PC-3 (cell line): Measurements from ENCODE around the gene IBA57. TPM values are rescaled to one million over a fixed set of nuclear protein-coding genes. Genes with fewer than 3 reads are reported as not detected.

Experiments
- ATAC-seq: fragments of 200-7000 bp; cut with Tn5 transposase; 2 replicates; pipeline ENCODE4 v1.9.1; 2020; ENCODE audit warnings: mild to moderate bottlenecking, moderate library complexity
- BruUV-seq: library from RNA; stranded (reverse); fragments of 400-500 nt; replicated peaks from 2 replicates; lab custom pipeline; 2021; lab: Mats Ljungman, UMichigan
- CTCF ChIA-PET: fragments of 300-600 bp; sonication (Branson Sonifier 250); formaldehyde crosslinking; loops from one replicate; lab custom pipeline; 2022; ENCODE audit warnings: antibody characterized with exemption; lab: Charles Lee
- POLR2A ChIA-PET: fragments of 300-600 bp; sonication (Branson Sonifier 250); formaldehyde crosslinking; loops from one replicate; lab custom pipeline; 2022; ENCODE audit warnings: antibody characterized with exemption; ENCODE audit not compliant: unreplicated experiment; lab: Charles Lee
- DNase-seq: peaks from one replicate; pipeline ENCODE4 v3.0.0-alpha.2; 2015
- H2AFZ ChIP-seq: fragments of 300-600 bp; sonication (generic); 2 replicates; pipeline ENCODE4 v1.6.0; 2016; ENCODE audit warnings: antibody characterized with exemption, low read length
- H3F3A ChIP-seq: fragments of 300-600 bp; sonication (generic); one replicate; pipeline ENCODE4 v1.6.0; 2017; ENCODE audit warnings: antibody characterized with exemption, low read length, control low read depth, mild to moderate bottlenecking; ENCODE audit not compliant: unreplicated experiment
- H3K27ac ChIP-seq: fragments of 300-600 bp; sonication (generic); 2 replicates; pipeline ENCODE4 v1.5.1; 2016; ENCODE audit warnings: mild to moderate bottlenecking, low read length
- H3K27me3 ChIP-seq: fragments of 300-600 bp; sonication (generic); 2 replicates; pipeline ENCODE4 v1.6.1; 2016; ENCODE audit warnings: low read length, mixed read lengths
- H3K36me3 ChIP-seq: fragments of 300-600 bp; sonication (generic); 2 replicates; pipeline ENCODE4 v1.6.1; 2016; ENCODE audit warnings: low read depth, mixed run types, low read length, mixed read lengths
- H3K4me1 ChIP-seq: fragments of 300-600 bp; sonication (generic); 2 replicates; pipeline ENCODE4 v1.5.1; 2016; ENCODE audit warnings: low read length; ENCODE audit not compliant: insufficient read depth
- H3K4me2 ChIP-seq: fragments of 300-600 bp; sonication (generic); 2 replicates; pipeline ENCODE4 v1.6.0; 2016; ENCODE audit warnings: low read length
- H3K4me3 ChIP-seq: fragments of 300-600 bp; sonication (generic); 2 replicates; pipeline ENCODE4 v1.5.1; 2016; ENCODE audit warnings: mild to moderate bottlenecking, low read length, mixed read lengths
- H3K79me2 ChIP-seq: fragments of 300-600 bp; sonication (generic); 2 replicates; pipeline ENCODE4 v1.6.1; 2017; ENCODE audit warnings: low read length, mixed read lengths
- H3K9ac ChIP-seq: fragments of 300-600 bp; sonication (generic); 2 replicates; pipeline ENCODE4 v1.6.0; 2016; ENCODE audit warnings: mild to moderate bottlenecking, low read length
- H3K9me2 ChIP-seq: fragments of 300-600 bp; sonication (generic); replicated peaks from 2 replicates; pipeline ENCODE4 v1.6.1; 2016; ENCODE audit warnings: mixed run types, low read length, mixed read lengths
- H3K9me3 ChIP-seq: fragments of 300-600 bp; sonication (generic); 2 replicates; pipeline ENCODE4 v1.6.1; 2016; ENCODE audit warnings: low read length, mixed read lengths
- H4K20me1 ChIP-seq: fragments of 300-600 bp; sonication (generic); 2 replicates; pipeline ENCODE4 v1.6.1; 2016; ENCODE audit warnings: low read length, mixed read lengths
- EZH2 ChIP-seq: fragments of 300-600 bp; sonication (generic); IDR thresholded peaks from one replicate; pipeline ENCODE4 v1.6.1; 2017; ENCODE audit warnings: antibody characterized with exemption, mild to moderate bottlenecking, low read length; ENCODE audit not compliant: unreplicated experiment
- EZH2phosphoT487 ChIP-seq: fragments of 300-600 bp; sonication (generic); IDR thresholded peaks from 2 replicates; pipeline ENCODE4 v1.6.1; 2018; ENCODE audit warnings: mild to moderate bottlenecking, antibody characterized with exemption, low read length, borderline replicate concordance
- intact Hi-C: fragments of 100-400 bp; cut with micrococcal nuclease; formaldehyde crosslinking; loops from 2 replicates; pipeline ENCODE4 v1.9.0; 2023
- total RNA-seq: library from RNA; depleted of rRNA; stranded (reverse); fragments of >200 nt; gene quantifications from 2 replicates; pipeline ENCODE4 v1.2.3, GENCODE V29; 2014
- TF ChIP-seq, protein P1 (sequence below): fragments of 300-600 bp; sonication (generic); conservative IDR thresholded peaks from 2 replicates; pipeline ENCODE4 v1.5.1; 2017; ENCODE audit warnings: antibody characterized with exemption, low read depth, mild to moderate bottlenecking, low read length

Gene IBA57
- total RNA-seq, 1 experiment from 2014 or later: 18.3 TPM

DNA sequence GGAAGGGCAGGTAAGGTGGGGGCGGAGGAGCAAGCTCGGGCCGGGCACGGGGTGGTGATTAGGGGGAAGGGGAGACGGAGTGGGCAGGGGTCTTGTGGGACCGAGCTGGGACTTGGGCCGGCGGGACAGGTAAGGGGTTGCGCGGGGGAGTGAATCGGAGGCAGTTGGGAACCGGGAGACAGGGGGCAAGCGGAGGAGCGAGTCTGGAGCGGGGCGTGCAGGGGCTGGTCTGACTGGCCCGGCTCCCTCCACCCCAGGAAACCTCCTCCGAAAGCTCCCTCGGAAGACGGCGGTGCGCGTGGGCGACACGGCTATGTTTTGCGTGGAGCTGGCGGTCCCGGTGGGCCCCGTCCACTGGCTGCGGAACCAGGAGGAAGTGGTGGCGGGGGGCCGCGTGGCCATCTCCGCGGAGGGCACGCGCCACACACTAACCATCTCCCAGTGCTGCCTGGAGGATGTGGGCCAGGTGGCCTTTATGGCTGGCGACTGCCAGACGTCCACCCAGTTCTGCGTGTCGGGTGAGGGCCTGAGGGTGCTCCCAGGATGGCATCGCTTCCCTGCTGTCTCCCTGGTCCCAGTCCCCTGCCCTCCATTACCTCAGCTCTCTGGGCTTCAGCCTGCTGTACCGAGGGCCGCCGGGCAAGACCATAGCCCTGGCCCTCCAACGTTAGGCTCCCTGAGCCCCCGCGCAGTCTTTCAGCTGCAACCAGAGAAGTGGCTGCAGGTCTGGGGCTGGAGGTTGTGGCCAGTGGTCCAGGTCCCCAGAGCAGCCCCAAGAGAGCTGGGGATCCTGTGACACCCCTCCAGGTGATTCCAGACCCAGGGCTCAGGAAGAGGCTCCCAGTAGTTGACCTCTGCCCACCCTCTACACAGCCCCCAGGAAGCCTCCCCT, 48.6 kb downstream of the IBA57 start:
- DNase-seq (no peak), ATAC-seq (no peak; the same call in 1 of the 2 replicates)
- Histone ChIP-seq H3K9me3 (no peaks in the 10 kb centered on the region), H3K9ac (no peak overlapping the region), H3K4me1 (no peaks in the 10 kb centered on the region), H3K9me2 (no peaks in the 10 kb centered on the region), H4K20me1 (no peaks in the 10 kb centered on the region), H3K36me3 (no peaks in the 10 kb centered on the region), H3F3A (no peaks in the 10 kb centered on the region), H3K4me3 (peak overlapping the region; percentile 58), H2AFZ (no peak overlapping the region; the same call in 1 of the 2 replicates), H3K79me2 (no peaks in the 10 kb centered on the region), H3K27ac (no peak overlapping the region), H3K27me3 (no peaks in the 10 kb centered on the region), H3K4me2 (peak overlapping the region; percentile 76)
- no TSS peak for BruUV-seq
- ChIA-PET POLR2A (no interaction called here), CTCF (interaction anchor here (0.5 to 0.8 kb wide), 3 partner anchors 23 to 219 kb away, joined by 3 to 5 read pairs (median 4); no protein-coding TSS in a partner anchor)
- TF ChIP-seq EZH2phosphoT487 (no peak), EZH2 (no peak)
- TF ChIP-seq, protein P1, sequence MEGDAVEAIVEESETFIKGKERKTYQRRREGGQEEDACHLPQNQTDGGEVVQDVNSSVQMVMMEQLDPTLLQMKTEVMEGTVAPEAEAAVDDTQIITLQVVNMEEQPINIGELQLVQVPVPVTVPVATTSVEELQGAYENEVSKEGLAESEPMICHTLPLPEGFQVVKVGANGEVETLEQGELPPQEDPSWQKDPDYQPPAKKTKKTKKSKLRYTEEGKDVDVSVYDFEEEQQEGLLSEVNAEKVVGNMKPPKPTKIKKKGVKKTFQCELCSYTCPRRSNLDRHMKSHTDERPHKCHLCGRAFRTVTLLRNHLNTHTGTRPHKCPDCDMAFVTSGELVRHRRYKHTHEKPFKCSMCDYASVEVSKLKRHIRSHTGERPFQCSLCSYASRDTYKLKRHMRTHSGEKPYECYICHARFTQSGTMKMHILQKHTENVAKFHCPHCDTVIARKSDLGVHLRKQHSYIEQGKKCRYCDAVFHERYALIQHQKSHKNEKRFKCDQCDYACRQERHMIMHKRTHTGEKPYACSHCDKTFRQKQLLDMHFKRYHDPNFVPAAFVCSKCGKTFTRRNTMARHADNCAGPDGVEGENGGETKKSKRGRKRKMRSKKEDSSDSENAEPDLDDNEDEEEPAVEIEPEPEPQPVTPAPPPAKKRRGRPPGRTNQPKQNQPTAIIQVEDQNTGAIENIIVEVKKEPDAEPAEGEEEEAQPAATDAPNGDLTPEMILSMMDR: no peak
- intact Hi-C loops: loop anchor here (2.0 kb wide), 2 partner anchors 51 to 243 kb away; a partner anchor contains a TSS

DNA sequence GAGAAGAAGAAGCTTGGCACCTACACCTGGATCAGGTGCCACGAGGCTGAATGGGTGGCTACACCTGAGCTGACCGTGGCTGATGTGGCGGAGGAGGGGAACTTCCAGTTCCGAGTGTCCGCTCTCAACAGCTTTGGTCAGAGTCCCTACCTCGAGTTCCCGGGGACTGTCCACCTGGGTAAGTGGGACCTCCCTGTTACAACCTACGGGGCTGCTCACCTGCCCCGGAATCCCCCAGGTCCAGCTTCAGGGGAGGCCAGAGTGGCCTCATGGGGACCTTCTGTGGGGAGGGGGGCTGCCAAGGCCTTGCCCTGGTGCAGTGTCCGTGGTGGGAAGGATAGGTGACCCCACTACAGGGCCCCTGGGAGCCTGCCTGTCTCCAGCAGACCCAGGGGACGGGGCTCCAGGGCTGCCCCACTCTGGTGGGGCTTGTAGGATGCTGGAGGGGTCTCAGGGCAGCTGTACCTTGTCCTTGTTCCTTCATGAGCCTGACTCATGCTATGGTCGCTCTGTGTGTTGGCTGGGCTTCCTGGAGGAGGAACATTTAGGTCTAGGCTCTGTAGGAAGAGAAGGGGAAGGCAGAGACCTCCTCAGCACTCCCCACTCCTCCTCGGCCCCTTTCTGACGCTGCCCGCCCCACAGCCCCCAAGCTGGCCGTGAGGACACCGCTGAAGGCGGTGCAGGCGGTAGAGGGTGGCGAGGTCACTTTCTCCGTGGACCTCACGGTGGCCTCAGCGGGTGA, 49.5 kb downstream of the IBA57 start:
- no peaks in the 10 kb centered on the region for H3K36me3 ChIP-seq
- H3F3A ChIP-seq: no peaks in the 10 kb centered on the region
- H3K9me2 ChIP-seq: no peaks in the 10 kb centered on the region
- intact Hi-C loops: no loop called here
- H3K9ac ChIP-seq: no peak overlapping the region
- no peak overlapping the region for H3K4me3 ChIP-seq
- H3K9me3 ChIP-seq: no peaks in the 10 kb centered on the region
- ChIA-PET POLR2A (no interaction called here), CTCF (no interaction called here)
- DNase-seq (no peak), ATAC-seq (no peak)
- H4K20me1 ChIP-seq: no peaks in the 10 kb centered on the region
- no peaks in the 10 kb centered on the region for H3K4me1 ChIP-seq
- TF ChIP-seq EZH2: no peak
- TF ChIP-seq, protein P1: no peak
- no peaks in the 10 kb centered on the region for H3K79me2 ChIP-seq
- no peak overlapping the region for H2AFZ ChIP-seq
- H3K4me2 ChIP-seq: no peak overlapping the region
- BruUV-seq: no TSS peak
- no peaks in the 10 kb centered on the region for H3K27me3 ChIP-seq
- H3K27ac ChIP-seq: no peak overlapping the region
